ENCODE results near the gene ELAVL1. TPM values are rescaled to one million over a fixed set of nuclear protein-coding genes. Genes with fewer than 3 reads are reported as not detected.

ELAVL1 gene
- total and polyA plus RNA-seq, 2 of the 13 experiments (the other 11 are each of a cell fraction or from before 2014, with no cell fraction given), result 27.9 to 38.4 TPM

DNA sequence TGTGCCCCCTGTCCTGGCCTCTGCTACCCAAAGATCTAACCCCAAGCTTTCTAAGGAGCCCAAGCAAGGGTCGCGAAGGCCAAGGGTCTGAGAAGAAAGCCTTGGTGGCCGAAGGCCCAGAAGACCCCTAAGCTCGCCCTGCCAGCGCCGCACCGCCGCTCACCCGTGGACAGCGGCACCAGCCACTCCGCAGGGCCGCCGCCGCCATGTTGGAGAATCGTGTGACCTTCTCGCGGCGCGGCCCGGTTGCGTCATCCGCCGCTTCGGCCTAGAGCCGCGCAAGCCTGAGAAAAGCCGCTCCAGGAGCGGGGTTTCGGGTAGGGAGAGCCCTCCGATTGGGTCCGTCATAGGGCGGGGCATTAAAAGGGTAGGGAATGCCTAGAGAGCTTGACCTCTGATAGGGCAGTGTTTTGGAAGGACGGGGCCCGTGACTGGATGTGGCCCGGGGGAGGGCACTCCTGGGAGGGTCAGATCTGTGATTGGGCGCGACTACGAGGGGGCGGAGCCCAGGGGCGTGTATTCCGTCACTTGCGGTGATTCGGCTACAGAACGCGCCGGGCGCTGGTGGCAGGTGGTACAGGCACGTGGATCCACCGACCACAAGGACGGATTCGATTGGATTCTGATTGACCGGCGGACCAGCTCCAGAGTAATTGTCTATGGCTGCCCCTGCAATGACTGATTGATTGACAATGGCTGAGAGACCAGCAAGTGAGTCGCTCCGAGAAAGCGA is 61.8 kb downstream of the ELAVL1 start, which contains the start of gene TIMM44 (continued):
- TF ChIP-seq PHF20 (CRISPR knock-in tag; IDR thresholded peaks at IDR 0.05), result peak; percentile 80
- TF ChIP-seq HNRNPLL (IDR thresholded peaks at IDR 0.05; ENCODE audit: low read depth, low read length, poor library complexity, severe bottlenecking), result peak; percentile 98
- no peak for TF ChIP-seq ZNF530 (CRISPR knock-in tag; IDR thresholded peaks at IDR 0.05; ENCODE audit: low read depth)
- peak; percentile 93 for TF ChIP-seq ATF1 (CRISPR knock-in tag; IDR thresholded peaks at IDR 0.05)
- peak; percentile 90; the same call in 1 of the 2 replicates for TF ChIP-seq ZNF788 (CRISPR knock-in tag; IDR thresholded peaks at IDR 0.05; ENCODE audit: borderline replicate concordance)
- TF ChIP-seq ZNF777 (CRISPR knock-in tag; IDR thresholded peaks at IDR 0.05), result 0 out of 2 replicates have a peak, but pooled peaks have one; percentile 15
- TF ChIP-seq MED1 (CRISPR knock-in tag; IDR thresholded peaks at IDR 0.05), result peak; percentile 55
- TF ChIP-seq SNAI1 (CRISPR knock-in tag; IDR thresholded peaks at IDR 0.05; ENCODE audit: borderline replicate concordance), result peak; percentile 68; the same call in 1 of the 2 replicates
- peak; percentile 55 for TF ChIP-seq PAXIP1 (CRISPR knock-in tag; conservative IDR thresholded peaks at IDR 0.05)
- 0 out of 2 replicates have a peak, but pooled peaks have one; percentile 41 for TF ChIP-seq NR2F2 (IDR thresholded peaks at IDR 0.05; ENCODE audit: borderline replicate concordance, low read depth)
- TF ChIP-seq, protein P1, sequence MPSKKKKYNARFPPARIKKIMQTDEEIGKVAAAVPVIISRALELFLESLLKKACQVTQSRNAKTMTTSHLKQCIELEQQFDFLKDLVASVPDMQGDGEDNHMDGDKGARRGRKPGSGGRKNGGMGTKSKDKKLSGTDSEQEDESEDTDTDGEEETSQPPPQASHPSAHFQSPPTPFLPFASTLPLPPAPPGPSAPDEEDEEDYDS (CRISPR knock-in tag; IDR thresholded peaks at IDR 0.05), result peak; percentile 75
- TF ChIP-seq IRF9 (CRISPR knock-in tag; IDR thresholded peaks at IDR 0.05; ENCODE audit: borderline replicate concordance), result peak; percentile 75
- peak; percentile 82 for TF ChIP-seq MEF2D (CRISPR knock-in tag; IDR thresholded peaks at IDR 0.05)
- TF ChIP-seq ZEB1 (IDR thresholded peaks at IDR 0.05; ENCODE audit: insufficient replicate concordance, low read depth), result no peak
- peak; percentile 98 to 99 for TF ChIP-seq POLR2A (IDR thresholded peaks at IDR 0.05; ENCODE audit: insufficient read depth in 1 of 2, low read depth in 2 of 2, low read length in 2 of 2)
- TF ChIP-seq, protein P2, sequence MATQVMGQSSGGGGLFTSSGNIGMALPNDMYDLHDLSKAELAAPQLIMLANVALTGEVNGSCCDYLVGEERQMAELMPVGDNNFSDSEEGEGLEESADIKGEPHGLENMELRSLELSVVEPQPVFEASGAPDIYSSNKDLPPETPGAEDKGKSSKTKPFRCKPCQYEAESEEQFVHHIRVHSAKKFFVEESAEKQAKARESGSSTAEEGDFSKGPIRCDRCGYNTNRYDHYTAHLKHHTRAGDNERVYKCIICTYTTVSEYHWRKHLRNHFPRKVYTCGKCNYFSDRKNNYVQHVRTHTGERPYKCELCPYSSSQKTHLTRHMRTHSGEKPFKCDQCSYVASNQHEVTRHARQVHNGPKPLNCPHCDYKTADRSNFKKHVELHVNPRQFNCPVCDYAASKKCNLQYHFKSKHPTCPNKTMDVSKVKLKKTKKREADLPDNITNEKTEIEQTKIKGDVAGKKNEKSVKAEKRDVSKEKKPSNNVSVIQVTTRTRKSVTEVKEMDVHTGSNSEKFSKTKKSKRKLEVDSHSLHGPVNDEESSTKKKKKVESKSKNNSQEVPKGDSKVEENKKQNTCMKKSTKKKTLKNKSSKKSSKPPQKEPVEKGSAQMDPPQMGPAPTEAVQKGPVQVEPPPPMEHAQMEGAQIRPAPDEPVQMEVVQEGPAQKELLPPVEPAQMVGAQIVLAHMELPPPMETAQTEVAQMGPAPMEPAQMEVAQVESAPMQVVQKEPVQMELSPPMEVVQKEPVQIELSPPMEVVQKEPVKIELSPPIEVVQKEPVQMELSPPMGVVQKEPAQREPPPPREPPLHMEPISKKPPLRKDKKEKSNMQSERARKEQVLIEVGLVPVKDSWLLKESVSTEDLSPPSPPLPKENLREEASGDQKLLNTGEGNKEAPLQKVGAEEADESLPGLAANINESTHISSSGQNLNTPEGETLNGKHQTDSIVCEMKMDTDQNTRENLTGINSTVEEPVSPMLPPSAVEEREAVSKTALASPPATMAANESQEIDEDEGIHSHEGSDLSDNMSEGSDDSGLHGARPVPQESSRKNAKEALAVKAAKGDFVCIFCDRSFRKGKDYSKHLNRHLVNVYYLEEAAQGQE (IDR thresholded peaks at IDR 0.05; ENCODE audit: borderline replicate concordance in 1 of 2, low read depth in 1 of 2, low read length in 2 of 2), result peak in 1 of 2 experiments; percentile 66; a peak in 2 of 4 replicates
- peak; percentile 43; the same call in 1 of the 2 replicates for TF ChIP-seq ZNF768 (CRISPR knock-in tag; IDR thresholded peaks at IDR 0.05)
- TF ChIP-seq MXD4 (CRISPR knock-in tag; IDR thresholded peaks at IDR 0.05), result peak; percentile 99
- TF ChIP-seq SP140L (CRISPR knock-in tag; IDR thresholded peaks at IDR 0.05; ENCODE audit: borderline replicate concordance), result no peak; the same call in 1 of the 2 replicates
- TF ChIP-seq, protein P3, sequence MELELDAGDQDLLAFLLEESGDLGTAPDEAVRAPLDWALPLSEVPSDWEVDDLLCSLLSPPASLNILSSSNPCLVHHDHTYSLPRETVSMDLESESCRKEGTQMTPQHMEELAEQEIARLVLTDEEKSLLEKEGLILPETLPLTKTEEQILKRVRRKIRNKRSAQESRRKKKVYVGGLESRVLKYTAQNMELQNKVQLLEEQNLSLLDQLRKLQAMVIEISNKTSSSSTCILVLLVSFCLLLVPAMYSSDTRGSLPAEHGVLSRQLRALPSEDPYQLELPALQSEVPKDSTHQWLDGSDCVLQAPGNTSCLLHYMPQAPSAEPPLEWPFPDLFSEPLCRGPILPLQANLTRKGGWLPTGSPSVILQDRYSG (CRISPR knock-in tag; IDR thresholded peaks at IDR 0.05), result no peak; the same call in 1 of the 2 replicates
